BJ (cell line): ENCODE measurements around the gene NOTCH4. TPM values are rescaled to one million over a fixed set of nuclear protein-coding genes. Genes with fewer than 3 reads are reported as not detected.
"Not testable (repeated sequence)": the region's sequence is repeated elsewhere in the genome, so short reads cannot be mapped to it uniquely, and the experiment has no call there.

Source experiments
- CTCF ChIA-PET: fragments of 350-600 bp; formaldehyde crosslinking; extraction: SDS; loops from one replicate; lab custom pipeline; 2021; ENCODE audit warnings: antibody characterized with exemption, inconsistent platforms; lab: Yijun Ruan, JAX
- POLR2A ChIA-PET: fragments of 300-600 bp; sonication (Branson Sonifier 250); formaldehyde crosslinking; extraction: SDS; loops from one replicate; lab custom pipeline; 2021; ENCODE audit warnings: antibody characterized with exemption; lab: Charles Lee
- DNase-seq: peaks from one replicate; pipeline ENCODE4 v3.0.0-alpha.2; 2011; ENCODE audit warnings: low read depth
- H3K27me3 ChIP-seq: 2 replicates; pipeline ENCODE4 v1.6.0; 2011; ENCODE audit warnings: low read length; ENCODE audit not compliant: control insufficient read depth, insufficient read depth
- H3K36me3 ChIP-seq: 2 replicates; pipeline ENCODE4 v1.5.1; 2011; ENCODE audit warnings: low read length; ENCODE audit not compliant: control insufficient read depth, insufficient read depth
- H3K4me3 ChIP-seq: 2 replicates; pipeline ENCODE4 v1.5.1; 2011; ENCODE audit warnings: low read depth, mild to moderate bottlenecking, control low read depth, low read length
- polyA minus RNA-seq: library from RNA; depleted of rRNA, polyadenylated mRNA; stranded (reverse); fragments of >200 nt; gene quantifications from 2 replicates; pipeline ENCODE4 v1.2.3, GENCODE V29; 2011; rRNA and poly(A)+ RNA removed
- polyA plus RNA-seq: library from polyadenylated mRNA; depleted of rRNA; stranded (reverse); fragments of >200 nt; gene quantifications from 2 replicates; pipeline ENCODE4 v1.2.3, GENCODE V29; 2011; rRNA removed
- TF ChIP-seq, protein P1 (sequence below): IDR thresholded peaks from 2 replicates; pipeline ENCODE4 v1.5.1; 2011; ENCODE audit warnings: low read depth, mild to moderate bottlenecking, control low read depth, inconsistent platforms, low read length, moderate library complexity; ENCODE audit not compliant: insufficient read depth

NOTCH4 gene
- 0.40 and 0.42 TPM in 2 replicates for polyA plus RNA-seq
- 0.14 and 0.31 TPM in 2 replicates for polyA minus RNA-seq

- no peak within 1 kb of the TSS for H3K4me3 ChIP-seq
- ChIA-PET POLR2A (no interaction called here), CTCF (interaction anchor here (0.6 kb wide), 1 partner anchor 140 kb away, joined by 3 read pairs; no protein-coding TSS in a partner anchor)
- TF ChIP-seq, protein P1, sequence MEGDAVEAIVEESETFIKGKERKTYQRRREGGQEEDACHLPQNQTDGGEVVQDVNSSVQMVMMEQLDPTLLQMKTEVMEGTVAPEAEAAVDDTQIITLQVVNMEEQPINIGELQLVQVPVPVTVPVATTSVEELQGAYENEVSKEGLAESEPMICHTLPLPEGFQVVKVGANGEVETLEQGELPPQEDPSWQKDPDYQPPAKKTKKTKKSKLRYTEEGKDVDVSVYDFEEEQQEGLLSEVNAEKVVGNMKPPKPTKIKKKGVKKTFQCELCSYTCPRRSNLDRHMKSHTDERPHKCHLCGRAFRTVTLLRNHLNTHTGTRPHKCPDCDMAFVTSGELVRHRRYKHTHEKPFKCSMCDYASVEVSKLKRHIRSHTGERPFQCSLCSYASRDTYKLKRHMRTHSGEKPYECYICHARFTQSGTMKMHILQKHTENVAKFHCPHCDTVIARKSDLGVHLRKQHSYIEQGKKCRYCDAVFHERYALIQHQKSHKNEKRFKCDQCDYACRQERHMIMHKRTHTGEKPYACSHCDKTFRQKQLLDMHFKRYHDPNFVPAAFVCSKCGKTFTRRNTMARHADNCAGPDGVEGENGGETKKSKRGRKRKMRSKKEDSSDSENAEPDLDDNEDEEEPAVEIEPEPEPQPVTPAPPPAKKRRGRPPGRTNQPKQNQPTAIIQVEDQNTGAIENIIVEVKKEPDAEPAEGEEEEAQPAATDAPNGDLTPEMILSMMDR, result no peak
- H3K27me3 ChIP-seq, result peaks cover 5% of the 10 kb centered on the region; the same call in 1 of the 2 replicates
- no peak for DNase-seq
- no peaks in the 10 kb centered on the region for H3K36me3 ChIP-seq
These were observed at the start of gene NOTCH4 for GRCh38 chr6:32223258-32224235. NOTCH4 (minus strand) TSS chr6:32224067; CDS start chr6:32223928, 139 bp downstream.

GRCh38 chr6:32271429-32271828 is 47.6 kb upstream of the NOTCH4 start:
- ChIA-PET POLR2A (no interaction called here), CTCF (no interaction called here)
- DNase-seq, result no peak
- Histone ChIP-seq H3K27me3 (no peaks in the 10 kb centered on the region), H3K4me3 (no peak overlapping the region), H3K36me3 (no peaks in the 10 kb centered on the region)
- TF ChIP-seq, protein P1, result no peak

DNA sequence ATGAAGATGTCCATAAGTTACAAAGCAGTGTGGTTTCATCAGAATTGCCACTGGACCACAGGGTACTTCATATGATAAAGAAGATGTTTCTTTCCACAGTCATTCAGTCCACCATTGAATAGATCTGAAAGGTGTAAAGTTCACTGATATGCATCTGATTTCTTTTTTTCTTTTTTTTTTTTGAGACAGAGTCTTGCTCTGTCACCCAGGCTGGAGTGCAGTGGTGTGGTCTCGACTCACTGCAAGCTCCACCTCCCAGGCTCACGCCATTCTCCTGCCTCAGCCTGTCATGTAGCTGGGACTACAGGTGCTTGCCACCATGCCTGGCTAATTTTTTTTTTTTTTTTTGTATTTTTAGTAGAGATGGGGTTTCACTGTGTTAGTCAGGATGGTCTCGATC is 44.6 kb upstream of the NOTCH4 start:
- H3K4me3 ChIP-seq, H3K27me3 ChIP-seq, H3K36me3 ChIP-seq, DNase-seq, CTCF ChIA-PET, POLR2A ChIA-PET: not testable (repeated sequence)

GRCh38 chr6:32267035-32267434 is 43.2 kb upstream of the NOTCH4 start:
- Histone ChIP-seq H3K27me3 (no peaks in the 10 kb centered on the region), H3K4me3 (no peak overlapping the region), H3K36me3 (no peaks in the 10 kb centered on the region)
- TF ChIP-seq, protein P1, result no peak
- no peak for DNase-seq
- ChIA-PET POLR2A (no interaction called here), CTCF (no interaction called here)

- H3K36me3 ChIP-seq, H3K27me3 ChIP-seq, CTCF ChIA-PET, H3K4me3 ChIP-seq, DNase-seq, POLR2A ChIA-PET: not testable (repeated sequence)
These were observed 33.4 kb upstream of the NOTCH4 start for GRCh38 chr6:32257262-32257661.
